Activated T-cell treated with anti-CD3 and anti-CD28 coated beads, Interleukin-2, amount 50 U/mL, for 48 hours (primary cell): ENCODE data around the gene RFPL1.
A peak's percentile ranks its signal among the peaks of the same experiment; 100 is the strongest.
"Not testable (repeated sequence)": the region's sequence is repeated elsewhere in the genome, so short reads cannot be mapped to it uniquely, and the experiment has no call there.

Experiments used
- DNase-seq, 2 experiments: peaks; one replicate each; pipeline ENCODE4 v3.0.0-alpha.2; 2020

Gene RFPL1

GRCh38 chr22:29479417-29480261, 41.3 kb downstream of the RFPL1 start, which contains the start of gene NEFH:
Gene NEFH, plus strand, starts transcription at chr22:29480218. Its CDS starts 45 bp downstream, at chr22:29480263.
- DNase-seq: no peak

- no peak for DNase-seq
Measured at GRCh38 chr22:29480262-29480511, 41.8 kb downstream of the RFPL1 start.

DNA sequence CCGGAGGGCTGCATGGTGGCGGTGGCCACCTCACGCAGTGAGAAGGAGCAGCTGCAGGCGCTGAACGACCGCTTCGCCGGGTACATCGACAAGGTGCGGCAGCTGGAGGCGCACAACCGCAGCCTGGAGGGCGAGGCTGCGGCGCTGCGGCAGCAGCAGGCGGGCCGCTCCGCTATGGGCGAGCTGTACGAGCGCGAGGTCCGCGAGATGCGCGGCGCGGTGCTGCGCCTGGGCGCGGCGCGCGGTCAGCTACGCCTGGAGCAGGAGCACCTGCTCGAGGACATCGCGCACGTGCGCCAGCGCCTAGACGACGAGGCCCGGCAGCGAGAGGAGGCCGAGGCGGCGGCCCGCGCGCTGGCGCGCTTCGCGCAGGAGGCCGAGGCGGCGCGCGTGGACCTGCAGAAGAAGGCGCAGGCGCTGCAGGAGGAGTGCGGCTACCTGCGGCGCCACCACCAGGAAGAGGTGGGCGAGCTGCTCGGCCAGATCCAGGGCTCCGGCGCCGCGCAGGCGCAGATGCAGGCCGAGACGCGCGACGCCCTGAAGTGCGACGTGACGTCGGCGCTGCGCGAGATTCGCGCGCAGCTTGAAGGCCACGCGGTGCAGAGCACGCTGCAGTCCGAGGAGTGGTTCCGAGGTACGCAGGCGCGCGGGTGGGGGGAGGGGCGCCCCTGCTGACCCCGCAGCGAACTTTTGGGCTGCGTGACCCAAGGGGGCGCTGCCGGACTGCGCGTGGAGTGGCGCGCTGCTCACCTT, 42.3 kb downstream of the RFPL1 start:
- DNase-seq: peak; percentile 53 to 70

DNA sequence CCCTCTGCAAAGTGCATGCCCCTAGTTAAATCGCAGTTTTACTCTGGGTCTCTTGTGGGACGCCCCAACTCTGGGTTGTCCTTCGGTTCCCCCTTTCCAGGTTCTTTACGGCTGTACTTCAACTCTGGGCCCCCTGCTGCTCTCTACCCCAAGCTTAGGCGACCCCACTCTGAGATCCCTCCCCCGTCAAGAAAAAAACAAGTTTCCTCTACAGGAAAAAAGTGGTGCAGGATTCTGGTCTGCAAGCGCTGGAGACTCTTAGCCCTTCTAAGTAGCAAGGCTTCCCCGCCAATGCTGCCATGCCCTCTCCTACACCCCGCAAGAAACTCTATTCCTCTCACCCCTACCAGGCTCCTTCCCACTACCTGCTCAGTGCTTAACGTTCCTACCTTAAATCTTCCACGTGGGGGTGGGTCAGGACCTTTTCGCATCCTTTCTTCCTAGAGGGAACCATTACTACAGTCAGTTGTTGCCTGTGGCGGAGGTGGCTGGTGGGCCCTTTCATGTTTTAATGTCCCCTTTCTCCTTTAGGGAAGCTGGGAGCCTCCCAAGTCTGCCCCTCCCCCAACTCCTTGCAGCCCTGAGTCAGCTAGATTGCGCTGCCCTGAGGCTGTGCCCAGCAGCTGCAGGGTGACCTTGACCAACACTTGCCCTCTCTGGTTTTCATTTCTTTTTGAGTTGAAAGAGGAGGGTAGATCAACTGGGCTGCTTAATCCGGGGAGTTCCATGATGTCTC, 43.0 kb downstream of the RFPL1 start:
- no peak for DNase-seq

GRCh38 chr22:29482253-29482652, 43.9 kb downstream of the RFPL1 start:
- no peak for DNase-seq

DNA sequence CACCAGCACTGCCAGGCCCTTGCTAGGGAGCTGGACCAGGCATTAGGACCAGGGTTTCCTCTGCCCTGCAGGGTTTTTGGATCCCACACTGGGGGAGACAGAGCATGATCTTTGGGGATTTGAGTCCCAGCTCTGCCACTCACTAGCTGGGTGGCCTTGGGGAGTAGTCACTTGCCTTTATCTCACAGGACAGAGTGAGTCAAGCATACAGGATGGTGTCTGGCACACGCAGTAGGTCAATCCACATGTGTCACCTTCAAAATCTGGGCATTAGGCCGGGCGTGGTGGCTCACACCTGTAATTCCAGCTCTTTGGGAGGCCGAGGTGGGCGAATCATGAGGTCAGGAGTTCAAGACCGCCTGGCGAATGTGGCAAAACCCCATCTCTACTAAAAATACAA, 44.3 kb downstream of the RFPL1 start:
- DNase-seq: no peak

- DNase-seq: no peak
Measured at GRCh38 chr22:29483254-29483653, 44.9 kb downstream of the RFPL1 start.

- no peak for DNase-seq
Measured at GRCh38 chr22:29484642-29485041, 46.3 kb downstream of the RFPL1 start.

- no peak for DNase-seq
Measured at GRCh38 chr22:29485448-29485847, 47.1 kb downstream of the RFPL1 start.

GRCh38 chr22:29487426-29487986, 49.1 kb downstream of the RFPL1 start:
- DNase-seq: no peak

GRCh38 chr22:29489127-29489780, 50.9 kb downstream of the RFPL1 start:
- DNase-seq: not testable (repeated sequence)

- no peak for DNase-seq
Measured at GRCh38 chr22:29491012-29491411, 52.6 kb downstream of the RFPL1 start.
